ENCODE measurements around the gene EME1. TPM values are rescaled to one million over a fixed set of nuclear protein-coding genes. Genes with fewer than 3 reads are reported as not detected.
A peak's percentile ranks its signal among the peaks of the same experiment; 100 is the strongest.

The EME1 gene
- total RNA-seq, 2 donors from 2014 or later, result 14.1 to 26.8 TPM

GRCh38 chr17:50337956-50338355, 35.1 kb upstream of the EME1 start:
- 92% methylated on average over 2 of the region's 2 CpGs; no CpG with 5 or more reads in 1 of the 2 experiments for WGBS, 2 experiments (ENCODE audit: insufficient coverage in 1 of 2, insufficient read length in 1 of 2)
- no peak overlapping the region for H3K27ac ChIP-seq (ENCODE audit: low read depth, low read length)
- no peaks in the 10 kb centered on the region for H3K36me3 ChIP-seq (ENCODE audit: control insufficient read depth, insufficient read depth, low read length)
- H3K27me3 ChIP-seq (ENCODE audit: control insufficient read depth, insufficient read depth, low read length, poor library complexity, severe bottlenecking), result no peaks in the 10 kb centered on the region
- H3K4me1 ChIP-seq (ENCODE audit: control insufficient read depth, insufficient read depth, low read length), result no peaks in the 10 kb centered on the region
- no peak overlapping the region for H3K4me3 ChIP-seq (ENCODE audit: low read length)
- H3K4me3 Mint-ChIP-seq, result no peak overlapping the region
- no peaks in the 10 kb centered on the region for H3K36me3 Mint-ChIP-seq (ENCODE audit: low read depth)
- H3K27me3 Mint-ChIP-seq (ENCODE audit: insufficient read depth), result no peaks in the 10 kb centered on the region
- no peak overlapping the region for H3K27ac Mint-ChIP-seq
- no peak overlapping the region for H3K9ac ChIP-seq (ENCODE audit: extremely low read depth, low read length, poor library complexity, severe bottlenecking)
- peaks cover 15% of the 10 kb centered on the region for H3K9me3 Mint-ChIP-seq
- peaks cover 25% of the 10 kb centered on the region for H3K9me3 ChIP-seq (ENCODE audit: control insufficient read depth, low read length)
- TF ChIP-seq CTCF (conservative IDR thresholded peaks at IDR 0.05), result no peak
- peak; percentile 35 for DNase-seq
- peaks cover 7% of the 10 kb centered on the region for H3K4me1 Mint-ChIP-seq

GRCh38 chr17:50338645-50339044, 34.4 kb upstream of the EME1 start:
- Mint-ChIP-seq H3K9me3 (peaks cover 15% of the 10 kb centered on the region), H3K27me3 (ENCODE audit: insufficient read depth) (no peaks in the 10 kb centered on the region), H3K36me3 (ENCODE audit: low read depth) (no peaks in the 10 kb centered on the region), H3K4me3 (no peak overlapping the region), H3K27ac (no peak overlapping the region), H3K4me1 (peaks cover 2% of the 10 kb centered on the region)
- Histone ChIP-seq H3K36me3 (ENCODE audit: control insufficient read depth, insufficient read depth, low read length) (no peaks in the 10 kb centered on the region), H3K9me3 (ENCODE audit: control insufficient read depth, low read length) (peaks cover 25% of the 10 kb centered on the region), H3K27me3 (ENCODE audit: control insufficient read depth, insufficient read depth, low read length, poor library complexity, severe bottlenecking) (no peaks in the 10 kb centered on the region), H3K27ac (ENCODE audit: low read depth, low read length) (no peak overlapping the region), H3K4me3 (ENCODE audit: low read length) (no peak overlapping the region), H3K4me1 (ENCODE audit: control insufficient read depth, insufficient read depth, low read length) (no peaks in the 10 kb centered on the region), H3K9ac (ENCODE audit: extremely low read depth, low read length, poor library complexity, severe bottlenecking) (no peak overlapping the region)
- DNase-seq, result no peak
- no peak for TF ChIP-seq CTCF (conservative IDR thresholded peaks at IDR 0.05)

GRCh38 chr17:50339381-50339780, 33.6 kb upstream of the EME1 start:
- Histone ChIP-seq H3K4me3 (ENCODE audit: low read length) (no peak overlapping the region), H3K27me3 (ENCODE audit: control insufficient read depth, insufficient read depth, low read length, poor library complexity, severe bottlenecking) (peaks cover under 1% of the 10 kb centered on the region), H3K27ac (ENCODE audit: low read depth, low read length) (no peak overlapping the region), H3K9me3 (ENCODE audit: control insufficient read depth, low read length) (peaks cover 25% of the 10 kb centered on the region), H3K36me3 (ENCODE audit: control insufficient read depth, insufficient read depth, low read length) (no peaks in the 10 kb centered on the region), H3K4me1 (ENCODE audit: control insufficient read depth, insufficient read depth, low read length) (no peaks in the 10 kb centered on the region), H3K9ac (ENCODE audit: extremely low read depth, low read length, poor library complexity, severe bottlenecking) (no peak overlapping the region)
- no peak overlapping the region for H3K27ac Mint-ChIP-seq
- H3K4me3 Mint-ChIP-seq, result no peak overlapping the region
- peaks cover 2% of the 10 kb centered on the region for H3K27me3 Mint-ChIP-seq (ENCODE audit: insufficient read depth)
- no peaks in the 10 kb centered on the region for H3K36me3 Mint-ChIP-seq (ENCODE audit: low read depth)
- no peak for TF ChIP-seq CTCF (conservative IDR thresholded peaks at IDR 0.05)
- H3K9me3 Mint-ChIP-seq, result peaks cover 15% of the 10 kb centered on the region
- no peak for DNase-seq
- H3K4me1 Mint-ChIP-seq, result no peaks in the 10 kb centered on the region
